Large intestine (tissue), 1 donor: Measurements from ENCODE around the gene TAF4. TPM values are rescaled to one million over a fixed set of nuclear protein-coding genes. Genes with fewer than 3 reads are reported as not detected.

ENCODE experiments used
- polyA plus RNA-seq: library from polyadenylated mRNA; unstranded; fragments of 120-200 nt; gene quantifications from one replicate; pipeline ENCODE4 v1.2.1, GENCODE V29; 2013

Gene TAF4
- polyA plus RNA-seq, 1 donor = 17.4 TPM

Other genes with a start within 250 kb of the TAF4 start
- gene LSM14B, start 56.6 kb upstream of the TAF4 start, polyA plus RNA-seq = 47.6 TPM
- 163 TPM for gene PSMA7, start 77.5 kb upstream of the TAF4 start, polyA plus RNA-seq
- 18.2 TPM for gene SS18L1, start 77.9 kb upstream of the TAF4 start, polyA plus RNA-seq
- gene MTG2, start 117.1 kb upstream of the TAF4 start, polyA plus RNA-seq = 30.9 TPM
- gene HRH3, start 154.4 kb upstream of the TAF4 start, polyA plus RNA-seq = 0.33 TPM
- 35.7 TPM for gene OSBPL2, start 172.6 kb upstream of the TAF4 start, polyA plus RNA-seq
- 50.4 TPM for gene ADRM1, start 237.1 kb upstream of the TAF4 start, polyA plus RNA-seq